OCI-LY7 (cell line): Measurements from ENCODE around the gene ZFP36. TPM values are rescaled to one million over a fixed set of nuclear protein-coding genes. Genes with fewer than 3 reads are reported as not detected.
"Not testable (repeated sequence)": the region's sequence is repeated elsewhere in the genome, so short reads cannot be mapped to it uniquely, and the experiment has no call there.

Experiments
- BruUV-seq: library from RNA; stranded (reverse); fragments of 400-500 nt; replicated peaks from 2 replicates; lab custom pipeline; 2021; lab: Mats Ljungman, UMichigan
- CTCF ChIA-PET: fragments of 300-600 bp; sonication (Branson Sonifier 250); formaldehyde crosslinking; loops from one replicate; lab custom pipeline; 2022; ENCODE audit warnings: antibody characterized with exemption; ENCODE audit not compliant: unreplicated experiment; lab: Charles Lee
- POLR2A ChIA-PET: fragments of 300-600 bp; sonication (Branson Sonifier 250); formaldehyde crosslinking; loops from one replicate; lab custom pipeline; 2022; ENCODE audit warnings: antibody characterized with exemption; lab: Charles Lee
- DNase-seq: peaks from one replicate; pipeline ENCODE4 v3.0.0-alpha.2; 2015; ENCODE audit warnings: low spot score
- H2AFZ ChIP-seq: fragments of 200-600 bp; sonication (generic), shearing (Covaris generic); 2 replicates; pipeline ENCODE4 v1.6.1; 2014; ENCODE audit warnings: mild to moderate bottlenecking, antibody characterized with exemption, low read length, moderate library complexity
- H3K27ac ChIP-seq: fragments of 200-600 bp; sonication (generic); 2 replicates; pipeline ENCODE4 v1.5.1; 2014; ENCODE audit warnings: mixed run types, low read depth, mild to moderate bottlenecking, moderate library complexity, low read length, inconsistent platforms; ENCODE audit not compliant: poor library complexity, severe bottlenecking
- H3K36me3 ChIP-seq: fragments of 200-600 bp; sonication (generic); 2 replicates; pipeline ENCODE4 v1.6.1; 2014; ENCODE audit warnings: mild to moderate bottlenecking, antibody characterized with exemption, low read length, moderate library complexity, mixed read lengths; ENCODE audit not compliant: insufficient read depth
- H3K4me1 ChIP-seq: fragments of 200-600 bp; sonication (generic); 2 replicates; pipeline ENCODE4 v1.5.1; 2014; ENCODE audit warnings: mild to moderate bottlenecking, low read length; ENCODE audit not compliant: insufficient read depth, poor library complexity, severe bottlenecking
- H3K4me2 ChIP-seq: fragments of 200-600 bp; sonication (generic); 2 replicates; pipeline ENCODE4 v1.6.1; 2014; ENCODE audit warnings: mild to moderate bottlenecking, low read length
- H3K4me3 ChIP-seq: fragments of 200-600 bp; sonication (generic); 2 replicates; pipeline ENCODE4 v1.5.1; 2014; ENCODE audit warnings: mild to moderate bottlenecking, low read depth, low read length; ENCODE audit not compliant: poor library complexity, severe bottlenecking
- H3K79me2 ChIP-seq: fragments of 200-600 bp; sonication (generic); 2 replicates; pipeline ENCODE4 v1.6.1; 2016; ENCODE audit warnings: low read depth, mild to moderate bottlenecking, low read length, moderate library complexity, mixed read lengths; ENCODE audit not compliant: insufficient read depth
- H3K9me2 ChIP-seq: fragments of 200-600 bp; sonication (generic); 2 replicates; pipeline ENCODE4 v1.6.1; 2016; ENCODE audit warnings: mild to moderate bottlenecking, low read length, mixed read lengths; ENCODE audit not compliant: insufficient read depth
- H3K9me3 ChIP-seq: fragments of 200-600 bp; sonication (generic); 2 replicates; pipeline ENCODE4 v1.6.1; 2014; ENCODE audit warnings: mild to moderate bottlenecking, mixed run types, low read length, mixed read lengths
- H4K20me1 ChIP-seq: fragments of 200-600 bp; sonication (generic); 2 replicates; pipeline ENCODE4 v1.6.1; 2014; ENCODE audit warnings: mild to moderate bottlenecking, antibody characterized with exemption, low read length, moderate library complexity, mixed read lengths; ENCODE audit not compliant: insufficient read depth
- EZH2phosphoT487 ChIP-seq: fragments of 200-600 bp; sonication (generic); IDR thresholded peaks from 2 replicates; pipeline ENCODE4 v1.6.1; 2018; ENCODE audit warnings: low read depth, borderline replicate concordance, mild to moderate bottlenecking, mixed run types, antibody characterized with exemption, low read length, moderate library complexity, mixed read lengths
- intact Hi-C: fragments of 100-400 bp; cut with micrococcal nuclease; formaldehyde crosslinking; loops from one replicate; pipeline ENCODE4 v1.10.0; 2022; ENCODE audit not compliant: unreplicated experiment
- microRNA-seq: library from miRNA; unstranded; fragments of <30 nt; microRNA quantifications from one replicate; pipeline ENCODE4 v1.2.0, GENCODE V29; 2022; ENCODE audit warnings: borderline replicate concordance
- small RNA-seq: library from RNA; depleted of rRNA; stranded (forward); fragments of <200 nt; gene quantifications from one replicate; pipeline ENCODE3, GENCODE V24; 2014
- total RNA-seq, 2 experiments: library from RNA; depleted of rRNA in 1 of 2; stranded (reverse); fragments of >200 nt in 1 of 2; shearing (Covaris generic) in 1 of 2; gene quantifications; 2 replicates each; pipeline ENCODE4 v1.2.3, GENCODE V29; 2014 to 2022
- TF ChIP-seq, protein P1 (sequence below): fragments of 200-600 bp; sonication (generic); conservative IDR thresholded peaks from 2 replicates; pipeline ENCODE4 v1.5.1; 2014; ENCODE audit warnings: mild to moderate bottlenecking, antibody characterized with exemption, low read length, moderate library complexity, mixed read lengths

The ZFP36 gene
- total RNA-seq, 2 experiments from 2014 or later: 21.8 to 55.9 TPM

DNA sequence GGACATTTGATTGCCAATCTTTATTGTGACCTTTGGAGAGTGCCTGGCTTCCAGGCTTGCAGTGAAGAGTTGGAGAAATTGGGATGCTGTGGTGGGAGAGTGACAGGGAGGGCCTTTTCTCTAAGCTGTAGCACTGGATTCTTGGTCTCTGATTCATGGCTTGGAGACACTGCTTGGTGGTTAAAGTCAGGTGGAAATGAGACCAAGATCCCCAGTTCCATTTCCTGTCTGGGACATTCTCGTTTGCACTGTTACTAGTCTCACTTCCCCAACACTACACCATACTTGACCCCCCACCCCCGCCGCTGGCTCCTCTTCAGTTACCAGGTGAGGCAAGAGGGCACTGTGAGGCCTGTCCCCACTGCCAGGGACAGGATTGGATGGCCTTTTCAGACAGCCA, 41.6 kb downstream of the ZFP36 start:
- H4K20me1 ChIP-seq: 0 out of 2 replicates have a peak, but pooled peaks cover 7% of the 10 kb centered on the region
- H3K36me3 ChIP-seq: peaks cover 62% of the 10 kb centered on the region
- intact Hi-C loops: no loop called here
- peak overlapping the region; percentile 92 for H3K4me3 ChIP-seq
- H2AFZ ChIP-seq: no peak overlapping the region
- H3K4me1 ChIP-seq: peaks cover 44% of the 10 kb centered on the region
- peak overlapping the region; percentile 72 for H3K27ac ChIP-seq
- H3K9me3 ChIP-seq: no peaks in the 10 kb centered on the region
- ChIA-PET POLR2A (interaction anchor here (0.7 to 1.7 kb wide), 3 partner anchors 13 to 32 kb away, joined by 3 to 9 read pairs (median 5); partner anchors contain the start of genes RPS16 and TIMM50), CTCF (interaction anchor here (0.9 kb wide), 1 partner anchor 12 kb away, joined by 3 read pairs; the partner anchor contains the start of gene RPS16)
- no peaks in the 10 kb centered on the region for H3K9me2 ChIP-seq
- peaks cover 87% of the 10 kb centered on the region for H3K79me2 ChIP-seq
- no TSS peak for BruUV-seq
- TF ChIP-seq EZH2phosphoT487: no peak
- TF ChIP-seq, protein P1, sequence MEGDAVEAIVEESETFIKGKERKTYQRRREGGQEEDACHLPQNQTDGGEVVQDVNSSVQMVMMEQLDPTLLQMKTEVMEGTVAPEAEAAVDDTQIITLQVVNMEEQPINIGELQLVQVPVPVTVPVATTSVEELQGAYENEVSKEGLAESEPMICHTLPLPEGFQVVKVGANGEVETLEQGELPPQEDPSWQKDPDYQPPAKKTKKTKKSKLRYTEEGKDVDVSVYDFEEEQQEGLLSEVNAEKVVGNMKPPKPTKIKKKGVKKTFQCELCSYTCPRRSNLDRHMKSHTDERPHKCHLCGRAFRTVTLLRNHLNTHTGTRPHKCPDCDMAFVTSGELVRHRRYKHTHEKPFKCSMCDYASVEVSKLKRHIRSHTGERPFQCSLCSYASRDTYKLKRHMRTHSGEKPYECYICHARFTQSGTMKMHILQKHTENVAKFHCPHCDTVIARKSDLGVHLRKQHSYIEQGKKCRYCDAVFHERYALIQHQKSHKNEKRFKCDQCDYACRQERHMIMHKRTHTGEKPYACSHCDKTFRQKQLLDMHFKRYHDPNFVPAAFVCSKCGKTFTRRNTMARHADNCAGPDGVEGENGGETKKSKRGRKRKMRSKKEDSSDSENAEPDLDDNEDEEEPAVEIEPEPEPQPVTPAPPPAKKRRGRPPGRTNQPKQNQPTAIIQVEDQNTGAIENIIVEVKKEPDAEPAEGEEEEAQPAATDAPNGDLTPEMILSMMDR: no peak
- peak overlapping the region; percentile 72 for H3K4me2 ChIP-seq
- DNase-seq: peak; percentile 76

DNA sequence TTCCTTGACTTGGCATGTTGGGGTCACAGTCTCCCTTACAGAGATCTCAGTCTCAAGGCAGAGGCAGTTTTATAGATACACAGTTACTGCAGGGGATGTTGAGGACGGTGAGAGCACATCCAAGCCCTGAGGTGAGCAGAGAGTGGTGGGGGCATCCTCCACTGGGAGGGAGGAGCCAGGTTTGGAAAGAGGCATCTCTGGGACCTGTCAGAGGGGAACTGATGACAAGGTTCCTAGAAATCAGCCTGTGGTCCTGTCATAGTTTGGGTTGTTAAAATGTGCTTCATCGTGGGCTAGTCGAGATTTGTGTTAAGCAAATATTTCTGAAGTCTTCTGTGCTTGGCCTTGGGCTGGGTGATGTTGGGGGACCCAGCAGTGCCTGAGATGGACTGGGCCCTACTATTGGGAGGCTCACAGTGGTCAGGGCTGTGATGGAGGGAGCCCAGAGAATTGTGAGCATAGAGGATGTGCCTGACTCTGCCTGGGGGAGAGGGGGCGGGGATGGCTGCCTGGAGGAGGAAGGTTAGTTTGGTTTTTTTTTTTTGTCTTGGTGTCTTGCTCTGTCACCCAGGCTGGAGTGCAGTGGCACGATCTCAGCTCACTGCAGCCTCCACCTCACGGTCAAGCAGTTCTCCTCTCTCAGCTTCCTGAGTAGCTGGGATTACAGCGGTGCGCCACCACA, 42.6 kb downstream of the ZFP36 start:
- intact Hi-C loops: no loop called here
- Histone ChIP-seq H3K36me3 (peaks cover 72% of the 10 kb centered on the region), H3K27ac (peak overlapping the region; percentile 72), H3K4me1 (peaks cover 44% of the 10 kb centered on the region), H3K4me3 (peak overlapping the region; percentile 92), H3K9me3 (no peaks in the 10 kb centered on the region), H3K4me2 (peak overlapping the region; percentile 72), H4K20me1 (0 out of 2 replicates have a peak, but pooled peaks cover 7% of the 10 kb centered on the region), H3K79me2 (peaks cover 93% of the 10 kb centered on the region), H3K9me2 (no peaks in the 10 kb centered on the region), H2AFZ (no peak overlapping the region)
- CTCF ChIA-PET: interaction anchor here (0.9 kb wide), 1 partner anchor 13 kb away, joined by 3 read pairs; the partner anchor contains the start of gene RPS16
- no TSS peak for BruUV-seq
- peak; percentile 38 for DNase-seq
- TF ChIP-seq, protein P1: no peak
- TF ChIP-seq EZH2phosphoT487: no peak
- POLR2A ChIA-PET: interaction anchor here (0.6 to 0.8 kb wide), 3 partner anchors 9 to 1426 kb away, joined by 3 to 4 read pairs (median 4); no protein-coding TSS in a partner anchor

DNA sequence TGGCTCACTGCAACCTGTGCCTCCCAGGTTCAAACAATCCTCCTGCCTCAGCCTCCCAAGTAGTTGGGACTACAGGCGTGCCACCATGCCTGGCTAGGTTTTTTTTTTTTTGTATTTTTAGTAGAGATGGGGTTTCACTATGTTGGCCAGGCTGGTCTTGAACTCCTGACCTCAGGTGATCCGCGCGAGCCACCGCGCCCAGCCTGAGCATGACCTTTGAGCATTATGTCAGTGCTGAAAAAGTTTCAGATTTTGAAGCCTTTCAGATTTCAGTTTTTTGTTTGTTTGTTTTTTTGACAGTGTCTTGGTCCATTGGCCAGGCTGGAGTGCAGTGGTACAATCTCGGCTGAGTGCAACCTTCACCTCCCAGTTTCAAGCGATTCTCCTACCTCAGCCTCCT, 44.6 kb downstream of the ZFP36 start:
- H3K4me1 ChIP-seq: peaks cover 44% of the 10 kb centered on the region
- H4K20me1 ChIP-seq, CTCF ChIA-PET: not testable (repeated sequence)

More for the DNA sequence above, 44.6 kb downstream of the ZFP36 start:
- H3K79me2 ChIP-seq: peaks cover 85% of the 10 kb centered on the region
- H3K27ac ChIP-seq, BruUV-seq, H3K4me3 ChIP-seq, H2AFZ ChIP-seq, H3K9me2 ChIP-seq, DNase-seq, H3K9me3 ChIP-seq, POLR2A ChIA-PET, H3K4me2 ChIP-seq, intact Hi-C loops: not testable (repeated sequence)
- peaks cover 90% of the 10 kb centered on the region for H3K36me3 ChIP-seq

Small RNA genes within 50 kb of the gene (microRNA-seq; reads per million reads assigned to microRNA genes)
- not detected for gene MIR4530

Small RNA genes within 50 kb of the gene (small RNA-seq; reads per million reads assigned to genes)
- gene MIR4530 (not detected), gene RN7SL566P (not detected)

Other genes with a start within 250 kb of the ZFP36 start
- not detected in 2 replicates for gene NCCRP1, start 209.9 kb upstream of the ZFP36 start, total RNA-seq (2014; rRNA removed; shearing (Covaris generic))
- not detected in 2 replicates for gene NCCRP1, start 209.9 kb upstream of the ZFP36 start, total RNA-seq (2022)
- gene SYCN, start 202.6 kb upstream of the ZFP36 start, total RNA-seq (2014; rRNA removed; shearing (Covaris generic)): not detected in 2 replicates
- not detected in 2 replicates for gene SYCN, start 202.6 kb upstream of the ZFP36 start, total RNA-seq (2022)
- gene IFNL3, start 161.8 kb upstream of the ZFP36 start, total RNA-seq (2014; rRNA removed; shearing (Covaris generic)): not detected in 2 replicates
- gene IFNL3, start 161.8 kb upstream of the ZFP36 start, total RNA-seq (2022): not detected in 2 replicates
- not detected in 2 replicates for gene IFNL4, start 158.0 kb upstream of the ZFP36 start, total RNA-seq (2014; rRNA removed; shearing (Covaris generic))
- gene IFNL4, start 158.0 kb upstream of the ZFP36 start, total RNA-seq (2022): not detected in 2 replicates
- gene IFNL2, start 138.5 kb upstream of the ZFP36 start, total RNA-seq (2014; rRNA removed; shearing (Covaris generic)): not detected in 2 replicates
- not detected in 2 replicates for gene IFNL2, start 138.5 kb upstream of the ZFP36 start, total RNA-seq (2022)
- not detected in 2 replicates for gene IFNL1, start 110.4 kb upstream of the ZFP36 start, total RNA-seq (2014; rRNA removed; shearing (Covaris generic))
- gene IFNL1, start 110.4 kb upstream of the ZFP36 start, total RNA-seq (2022): not detected in 2 replicates
- gene LRFN1, start 86.0 kb upstream of the ZFP36 start, total RNA-seq (2014; rRNA removed; shearing (Covaris generic)): 1.2 and 2.0 TPM in 2 replicates
- gene LRFN1, start 86.0 kb upstream of the ZFP36 start, total RNA-seq (2022): 2.8 and 3.6 TPM in 2 replicates
- gene GMFG, start 70.8 kb upstream of the ZFP36 start, total RNA-seq (2014; rRNA removed; shearing (Covaris generic)): 135 and 183 TPM in 2 replicates
- gene GMFG, start 70.8 kb upstream of the ZFP36 start, total RNA-seq (2022): 230 and 314 TPM in 2 replicates
- gene SAMD4B, start 64.4 kb upstream of the ZFP36 start, total RNA-seq (2014; rRNA removed; shearing (Covaris generic)): 46.2 and 59.4 TPM in 2 replicates
- gene SAMD4B, start 64.4 kb upstream of the ZFP36 start, total RNA-seq (2022): 60.0 and 68.8 TPM in 2 replicates
- gene PAF1, start 15.7 kb upstream of the ZFP36 start, total RNA-seq (2014; rRNA removed; shearing (Covaris generic)): 33.1 and 35.4 TPM in 2 replicates
- gene PAF1, start 15.7 kb upstream of the ZFP36 start, total RNA-seq (2022): 45.9 and 46.8 TPM in 2 replicates
- gene MED29, start 15.5 kb upstream of the ZFP36 start, total RNA-seq (2014; rRNA removed; shearing (Covaris generic)): 15.7 and 28.3 TPM in 2 replicates
- 31.2 and 31.3 TPM in 2 replicates for gene MED29, start 15.5 kb upstream of the ZFP36 start, total RNA-seq (2022)
- 28.3 and 30.4 TPM in 2 replicates for gene PLEKHG2, start 5.8 kb downstream of the ZFP36 start, total RNA-seq (2014; rRNA removed; shearing (Covaris generic))
- gene PLEKHG2, start 5.8 kb downstream of the ZFP36 start, total RNA-seq (2022): 65.9 and 68.2 TPM in 2 replicates
- gene RPS16, start 29.1 kb downstream of the ZFP36 start, total RNA-seq (2014; rRNA removed; shearing (Covaris generic)): 538 and 634 TPM in 2 replicates
- 3,661 and 4,044 TPM in 2 replicates for gene RPS16, start 29.1 kb downstream of the ZFP36 start, total RNA-seq (2022)
- gene SUPT5H, start 38.7 kb downstream of the ZFP36 start, total RNA-seq (2014; rRNA removed; shearing (Covaris generic)): 70.1 and 74.6 TPM in 2 replicates
- gene SUPT5H, start 38.7 kb downstream of the ZFP36 start, total RNA-seq (2022): 168 and 175 TPM in 2 replicates
- gene TIMM50, start 74.0 kb downstream of the ZFP36 start, total RNA-seq (2014; rRNA removed; shearing (Covaris generic)): 98.1 and 116 TPM in 2 replicates
- gene TIMM50, start 74.0 kb downstream of the ZFP36 start, total RNA-seq (2022): 91.1 and 93.2 TPM in 2 replicates
- gene DLL3, start 92.1 kb downstream of the ZFP36 start, total RNA-seq (2014; rRNA removed; shearing (Covaris generic)): 3.4 and 4.4 TPM in 2 replicates
- 3.2 and 4.4 TPM in 2 replicates for gene DLL3, start 92.1 kb downstream of the ZFP36 start, total RNA-seq (2022)
- gene SELENOV, start 108.3 kb downstream of the ZFP36 start, total RNA-seq (2014; rRNA removed; shearing (Covaris generic)): not detected in 2 replicates
- gene SELENOV, start 108.3 kb downstream of the ZFP36 start, total RNA-seq (2022): not detected in 2 replicates
- gene EID2B, start 126.0 kb downstream of the ZFP36 start, total RNA-seq (2014; rRNA removed; shearing (Covaris generic)): 11.7 and 13.9 TPM in 2 replicates
- gene EID2B, start 126.0 kb downstream of the ZFP36 start, total RNA-seq (2022): 8.7 and 8.8 TPM in 2 replicates
- gene EID2, start 133.3 kb downstream of the ZFP36 start, total RNA-seq (2014; rRNA removed; shearing (Covaris generic)): 19.1 and 22.9 TPM in 2 replicates
- 17.3 and 20.7 TPM in 2 replicates for gene EID2, start 133.3 kb downstream of the ZFP36 start, total RNA-seq (2022)
- not detected in 2 replicates for gene LGALS13, start 195.7 kb downstream of the ZFP36 start, total RNA-seq (2014; rRNA removed; shearing (Covaris generic))
- gene LGALS13, start 195.7 kb downstream of the ZFP36 start, total RNA-seq (2022): not detected in 2 replicates
- not detected in 2 replicates for gene LGALS16, start 249.1 kb downstream of the ZFP36 start, total RNA-seq (2014; rRNA removed; shearing (Covaris generic))
- gene LGALS16, start 249.1 kb downstream of the ZFP36 start, total RNA-seq (2022): not detected in 2 replicates